ENCODE measurements around the gene SPTBN4. TPM values are rescaled to one million over a fixed set of nuclear protein-coding genes. Genes with fewer than 3 reads are reported as not detected.

SPTBN4 gene
- total and polyA plus RNA-seq, 2 donors (not counting 1 experiment from before 2014, with no cell fraction given) = 0.03 to 0.67 TPM

GRCh38 chr19:40444000-40444824, 22.6 kb upstream of the SPTBN4 start, which contains the start of gene SERTAD3:
Gene SERTAD3, minus strand, starts transcription at chr19:40444335. Its CDS starts 2,255 bp downstream, at chr19:40442080.
- peaks cover 2 to 16% of the 10 kb centered on the region in 2 experiments for H3K36me3 ChIP-seq (replicated peaks in 1 of 2; ENCODE audit: control extremely low read depth in 1 of 2, control insufficient read depth in 1 of 2, extremely low read depth in 1 of 2, insufficient read depth in 2 of 2, low read length in 1 of 2)
- H3K4me2 ChIP-seq (replicated peaks; ENCODE audit: low read depth, low read length, poor library complexity, severe bottlenecking) = peak within 1 kb of the TSS; percentile 95
- TF ChIP-seq, protein P1, sequence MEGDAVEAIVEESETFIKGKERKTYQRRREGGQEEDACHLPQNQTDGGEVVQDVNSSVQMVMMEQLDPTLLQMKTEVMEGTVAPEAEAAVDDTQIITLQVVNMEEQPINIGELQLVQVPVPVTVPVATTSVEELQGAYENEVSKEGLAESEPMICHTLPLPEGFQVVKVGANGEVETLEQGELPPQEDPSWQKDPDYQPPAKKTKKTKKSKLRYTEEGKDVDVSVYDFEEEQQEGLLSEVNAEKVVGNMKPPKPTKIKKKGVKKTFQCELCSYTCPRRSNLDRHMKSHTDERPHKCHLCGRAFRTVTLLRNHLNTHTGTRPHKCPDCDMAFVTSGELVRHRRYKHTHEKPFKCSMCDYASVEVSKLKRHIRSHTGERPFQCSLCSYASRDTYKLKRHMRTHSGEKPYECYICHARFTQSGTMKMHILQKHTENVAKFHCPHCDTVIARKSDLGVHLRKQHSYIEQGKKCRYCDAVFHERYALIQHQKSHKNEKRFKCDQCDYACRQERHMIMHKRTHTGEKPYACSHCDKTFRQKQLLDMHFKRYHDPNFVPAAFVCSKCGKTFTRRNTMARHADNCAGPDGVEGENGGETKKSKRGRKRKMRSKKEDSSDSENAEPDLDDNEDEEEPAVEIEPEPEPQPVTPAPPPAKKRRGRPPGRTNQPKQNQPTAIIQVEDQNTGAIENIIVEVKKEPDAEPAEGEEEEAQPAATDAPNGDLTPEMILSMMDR (IDR thresholded peaks at IDR 0.05) = no peak
- TF ChIP-seq EZH2 (IDR thresholded peaks at IDR 0.05; ENCODE audit: borderline replicate concordance, insufficient read depth, low read depth, low read length, poor library complexity, severe bottlenecking) = no peak
- peak within 1 kb of the TSS; percentile 85 to 100 (median 95) for H3K4me3 ChIP-seq (ENCODE audit: control extremely low read depth in 1 of 5, extremely low read depth in 1 of 5, insufficient read depth in 1 of 5, low read depth in 2 of 5, low read length in 4 of 5)
- WGBS (ENCODE audit: insufficient coverage) = under 1% methylated on average over 72 of the region's 72 CpGs
- H3K27me3 Mint-ChIP-seq = no peaks in the 10 kb centered on the region
- CTCF ChIA-PET = interaction anchor here (1.1 to 5.6 kb wide), 9 partner anchors 18 to 139 kb away, joined by 4 to 87 read pairs (median 5); partner anchors contain the start of genes C19orf47, PLD3 and SERTAD1
- ATAC-seq (ENCODE audit: low read depth) (peak; percentile 68), DNase-seq (peak; percentile 99)
- H3K27ac Mint-ChIP-seq = peak within 1 kb of the TSS; percentile 95
- peaks cover 28% of the 10 kb centered on the region for H3K4me1 Mint-ChIP-seq
- H3K79me2 ChIP-seq (ENCODE audit: control insufficient read depth, insufficient read depth, low read length) = peaks cover 40% of the 10 kb centered on the region
- peaks cover 12% of the 10 kb centered on the region in 2 donors for H3K4me1 ChIP-seq (ENCODE audit: control insufficient read depth in 2 of 2, insufficient read depth in 2 of 2, low read length in 2 of 2)
- POLR2A ChIA-PET = interaction anchor here (0.6 to 3.7 kb wide), 11 partner anchors 10 to 162 kb away, joined by 3 to 63 read pairs (median 5); partner anchors contain the start of genes BLVRB, C19orf47, PLD3 and SERTAD1
- no peaks in the 10 kb centered on the region for H3K27me3 ChIP-seq (replicated peaks in 1 of 4; ENCODE audit: control extremely low read depth in 1 of 4, control insufficient read depth in 3 of 4, insufficient read depth in 4 of 4, low read length in 3 of 4)
- peak within 1 kb of the TSS; percentile 97 for H3K4me3 Mint-ChIP-seq
- no peaks in the 10 kb centered on the region for H3K9me3 Mint-ChIP-seq (ENCODE audit: insufficient read depth)
- H3K27ac ChIP-seq (ENCODE audit: low read length in 2 of 2) = peak within 1 kb of the TSS; percentile 87 to 92
- H2AFZ ChIP-seq (ENCODE audit: insufficient read depth, low read depth, low read length, poor library complexity, severe bottlenecking) = peak within 1 kb of the TSS; percentile 78
- peak within 1 kb of the TSS; percentile 84 for H3K9ac ChIP-seq (ENCODE audit: low read length)
- peaks cover 23% of the 10 kb centered on the region for H4K20me1 ChIP-seq (ENCODE audit: control insufficient read depth, insufficient read depth, low read length, poor library complexity, severe bottlenecking)
- intact Hi-C loops (cut with micrococcal nuclease) = loop anchor here (1.0 to 5.0 kb wide), 12 partner anchors 9 to 818 kb away; partner anchors contain the start of genes AKT2, BLVRB, C19orf47 and HNRNPUL1
- H3K9me3 ChIP-seq (ENCODE audit: control extremely low read depth in 1 of 3, control insufficient read depth in 2 of 3, insufficient read depth in 1 of 3, low read length in 2 of 3) = no peaks in the 10 kb centered on the region

All from B cell (primary cell).